Measurements from ENCODE around the gene BAX. TPM values are rescaled to one million over a fixed set of nuclear protein-coding genes. Genes with fewer than 3 reads are reported as not detected.

The BAX gene
- total and polyA plus RNA-seq, 2 of the 13 experiments (the other 11 are each of a cell fraction or from before 2014, with no cell fraction given), result 139 to 176 TPM

GRCh38 chr19:48907671-48908070 lies 47.0 kb upstream of the BAX start (continued):
- TF ChIP-seq TERF1 (CRISPR knock-in tag; IDR thresholded peaks at IDR 0.05), result no peak
- no peak for TF ChIP-seq FOXP1 (IDR thresholded peaks at IDR 0.05)
- TF ChIP-seq FOXP1 (CRISPR knock-in tag; IDR thresholded peaks at IDR 0.05), result peak; percentile 30; the same call in 1 of the 2 replicates
- TF ChIP-seq KDM6A (CRISPR knock-in tag; IDR thresholded peaks at IDR 0.05; ENCODE audit: low read depth), result 0 out of 2 replicates have a peak, but pooled peaks have one; percentile 40
- TF ChIP-seq HBP1 (CRISPR knock-in tag; IDR thresholded peaks at IDR 0.05; ENCODE audit: low read depth), result no peak
- TF ChIP-seq PATZ1 (CRISPR knock-in tag; IDR thresholded peaks at IDR 0.05), result peak; percentile 79
- no peak for TF ChIP-seq FLYWCH1 (CRISPR knock-in tag; IDR thresholded peaks at IDR 0.05)
- no peak for TF ChIP-seq ZBTB40 (IDR thresholded peaks at IDR 0.05)
- TF ChIP-seq ZBTB40 (CRISPR knock-in tag; IDR thresholded peaks at IDR 0.05), result no peak
- TF ChIP-seq ZNF512B (CRISPR knock-in tag; IDR thresholded peaks at IDR 0.05; ENCODE audit: borderline replicate concordance), result no peak
- no peak for TF ChIP-seq JDP2 (CRISPR knock-in tag; IDR thresholded peaks at IDR 0.05; ENCODE audit: borderline replicate concordance)
- no peak for TF ChIP-seq MTF2 (CRISPR knock-in tag; IDR thresholded peaks at IDR 0.05; ENCODE audit: borderline replicate concordance)
- TF ChIP-seq ZIK1 (CRISPR knock-in tag; IDR thresholded peaks at IDR 0.05; ENCODE audit: borderline replicate concordance, low read depth), result no peak
- TF ChIP-seq ZNF20 (CRISPR knock-in tag; IDR thresholded peaks at IDR 0.05), result no peak
